CD4-positive, alpha-beta memory T cell (primary cell): Measurements from ENCODE around the gene ADORA2A. TPM values are rescaled to one million over a fixed set of nuclear protein-coding genes. Genes with fewer than 3 reads are reported as not detected.

Source experiments
- CTCF ChIA-PET: fragments of 350-600 bp; sonication (Branson Sonifier 250); formaldehyde crosslinking; loops from one replicate; lab custom pipeline; 2021; ENCODE audit warnings: inconsistent platforms; ENCODE audit not compliant: partially characterized antibody; lab: Charles Lee
- POLR2A ChIA-PET: fragments of 350-600 bp; sonication (Branson Sonifier 250); formaldehyde crosslinking; loops from one replicate; lab custom pipeline; 2021; ENCODE audit not compliant: partially characterized antibody; lab: Charles Lee
- DNase-seq, 5 donors: peaks; one replicate each; pipeline versions ENCODE4 v3.0.0 to v3.0.0-alpha.2; 2020 to 2022; ENCODE audit warnings: mixed read lengths in 1 of 5
- H3K27ac ChIP-seq: one replicate; pipeline ENCODE4 v1.7.0; 2013; ENCODE audit warnings: low read depth, low read length
- H3K27me3 ChIP-seq: 2 replicates; pipeline ENCODE4 v1.7.0; 2013; ENCODE audit warnings: mild to moderate bottlenecking, low read length, moderate library complexity; ENCODE audit not compliant: insufficient read depth
- H3K36me3 ChIP-seq: 2 replicates; pipeline ENCODE4 v1.7.0; 2013; ENCODE audit warnings: mild to moderate bottlenecking, low read length, moderate library complexity; ENCODE audit not compliant: insufficient read depth
- H3K4me1 ChIP-seq: 2 replicates; pipeline ENCODE4 v1.7.0; 2013; ENCODE audit warnings: mild to moderate bottlenecking, low read length, moderate library complexity; ENCODE audit not compliant: insufficient read depth
- H3K4me3 ChIP-seq, 2 donors: one replicate each; pipeline ENCODE4 v1.7.0; 2013; ENCODE audit warnings: low read length in 2 of 2, mild to moderate bottlenecking in 1 of 2
- H3K9me3 ChIP-seq, 2 donors: one replicate each; pipeline ENCODE4 v1.7.0; 2013; ENCODE audit warnings: low read length in 2 of 2, control low read depth in 1 of 2; ENCODE audit not compliant: control insufficient read depth in 1 of 2
- H3K27ac Mint-ChIP-seq, 7 donors: one replicate each; pipeline ENCODE4 v1.8.0; 2020 to 2021; ENCODE audit warnings: mixed read lengths in 7 of 7, mild to moderate bottlenecking in 6 of 7, inconsistent platforms in 3 of 7, moderate library complexity in 3 of 7
- H3K27me3 Mint-ChIP-seq, 2 donors: one replicate each; pipeline ENCODE4 v1.8.0; 2020 to 2021; ENCODE audit warnings: mixed read lengths in 2 of 2
- H3K36me3 Mint-ChIP-seq, 2 donors: one replicate each; pipeline ENCODE4 v1.8.0; 2020 to 2021; ENCODE audit warnings: mixed read lengths in 2 of 2, inconsistent platforms in 1 of 2, mild to moderate bottlenecking in 1 of 2
- H3K4me1 Mint-ChIP-seq, 4 donors: one replicate each; pipeline ENCODE4 v1.8.0; 2020 to 2021; ENCODE audit warnings: mixed read lengths in 4 of 4, mild to moderate bottlenecking in 1 of 4
- H3K4me3 Mint-ChIP-seq, 8 donors: one replicate each; pipeline ENCODE4 v1.8.0; 2020 to 2021; ENCODE audit warnings: mixed read lengths in 8 of 8, mild to moderate bottlenecking in 7 of 8, moderate library complexity in 6 of 8, inconsistent platforms in 3 of 8
- H3K9me3 Mint-ChIP-seq, 8 donors: one replicate each; pipeline ENCODE4 v1.8.0; 2020 to 2021; ENCODE audit warnings: mixed read lengths in 8 of 8, mild to moderate bottlenecking in 5 of 8, inconsistent platforms in 3 of 8, moderate library complexity in 1 of 8
- intact Hi-C: fragments of 100-400 bp; cut with micrococcal nuclease; formaldehyde crosslinking; loops from one replicate; pipeline ENCODE4 v1.15.1; 2023
- polyA plus RNA-seq, 2 donors: library from polyadenylated mRNA; unstranded; fragments of 300-500 nt; fragmentation: Illumina TruSeq; gene quantifications; one replicate each; pipeline ENCODE4 v1.2.3, GENCODE V29; 2021
- total RNA-seq, 2 experiments: library from RNA; stranded (reverse); gene quantifications; one replicate each; pipeline ENCODE4 v1.2.3, GENCODE V29; 2021

Gene ADORA2A
- total and polyA plus RNA-seq, 4 experiments from 2014 or later: 34.5 to 74.7 (median 50.8) TPM

DNA sequence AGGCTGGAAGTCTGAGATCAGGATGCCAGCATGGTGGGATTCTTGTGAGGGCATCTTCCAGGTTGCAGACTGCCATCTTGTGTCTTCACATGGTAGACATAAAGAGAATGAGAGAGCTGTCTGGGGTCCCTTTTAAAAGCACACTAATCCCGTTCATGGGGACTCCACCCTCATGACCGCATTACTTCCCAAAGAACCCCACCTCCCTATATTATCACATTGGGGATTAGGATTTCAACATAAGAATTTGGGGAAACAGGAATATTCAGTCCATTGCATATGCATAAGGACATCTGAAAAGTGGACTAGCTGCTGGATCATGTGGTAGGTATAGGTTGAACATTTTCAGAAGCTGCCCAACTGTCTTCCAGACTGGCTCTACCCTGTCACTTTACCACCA is 33.1 kb upstream of the ADORA2A start:
- ChIA-PET POLR2A (no interaction called here), CTCF (no interaction called here)
- H3K4me1 Mint-ChIP-seq: peaks cover 0 to 11% (median 1%) of the 10 kb centered on the region in 4 donors
- no peaks in the 10 kb centered on the region for H3K4me1 ChIP-seq
- no peaks in the 10 kb centered on the region for H3K27me3 Mint-ChIP-seq
- DNase-seq: no peak
- H3K27me3 ChIP-seq: no peaks in the 10 kb centered on the region
- H3K9me3 ChIP-seq: no peaks in the 10 kb centered on the region
- peaks cover 7% of the 10 kb centered on the region for H3K36me3 ChIP-seq
- no peak overlapping the region for H3K4me3 ChIP-seq
- intact Hi-C loops: no loop called here
- peaks cover 23 to 34% of the 10 kb centered on the region in 2 donors for H3K36me3 Mint-ChIP-seq
- H3K4me3 Mint-ChIP-seq: no peak overlapping the region
- no peak overlapping the region for H3K27ac Mint-ChIP-seq
- no peaks in the 10 kb centered on the region for H3K9me3 Mint-ChIP-seq
- H3K27ac ChIP-seq: no peak overlapping the region

DNA sequence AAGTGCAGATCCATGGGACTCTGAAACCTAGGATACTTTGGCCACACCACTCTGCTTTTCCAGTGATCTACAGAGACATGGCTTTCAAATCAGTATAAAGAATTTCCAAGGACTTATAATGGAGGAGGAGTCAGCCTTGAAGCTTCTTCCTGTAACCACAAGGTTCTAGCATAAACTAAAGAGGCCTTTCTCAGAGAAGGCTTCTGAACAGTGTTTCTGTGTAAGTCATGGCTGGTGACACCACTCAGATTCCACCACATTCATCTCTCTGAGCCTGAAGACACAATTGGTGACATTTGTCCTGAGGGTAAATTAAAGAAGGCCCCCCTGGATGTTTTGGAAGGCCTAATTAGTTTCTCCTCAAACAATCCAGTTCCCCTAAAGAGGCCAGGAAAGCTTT is 29.0 kb upstream of the ADORA2A start:
- DNase-seq: no peak
- Mint-ChIP-seq H3K4me1 (peaks cover 12 to 26% (median 16%) of the 10 kb centered on the region in 4 donors), H3K27ac (peak overlapping the region in 2 of 7 donors; percentile 67 to 72), H3K4me3 (no peak overlapping the region), H3K36me3 (peaks cover 20 to 34% of the 10 kb centered on the region in 2 donors), H3K27me3 (no peaks in the 10 kb centered on the region), H3K9me3 (peaks cover 0 to 1% (median 0%) of the 10 kb centered on the region in 8 donors)
- ChIA-PET POLR2A (no interaction called here), CTCF (no interaction called here)
- H3K27ac ChIP-seq: no peak overlapping the region
- H3K36me3 ChIP-seq: peaks cover 7% of the 10 kb centered on the region
- H3K4me1 ChIP-seq: no peaks in the 10 kb centered on the region
- H3K9me3 ChIP-seq: no peaks in the 10 kb centered on the region
- no peaks in the 10 kb centered on the region for H3K27me3 ChIP-seq
- intact Hi-C loops: no loop called here
- H3K4me3 ChIP-seq: no peak overlapping the region

DNA sequence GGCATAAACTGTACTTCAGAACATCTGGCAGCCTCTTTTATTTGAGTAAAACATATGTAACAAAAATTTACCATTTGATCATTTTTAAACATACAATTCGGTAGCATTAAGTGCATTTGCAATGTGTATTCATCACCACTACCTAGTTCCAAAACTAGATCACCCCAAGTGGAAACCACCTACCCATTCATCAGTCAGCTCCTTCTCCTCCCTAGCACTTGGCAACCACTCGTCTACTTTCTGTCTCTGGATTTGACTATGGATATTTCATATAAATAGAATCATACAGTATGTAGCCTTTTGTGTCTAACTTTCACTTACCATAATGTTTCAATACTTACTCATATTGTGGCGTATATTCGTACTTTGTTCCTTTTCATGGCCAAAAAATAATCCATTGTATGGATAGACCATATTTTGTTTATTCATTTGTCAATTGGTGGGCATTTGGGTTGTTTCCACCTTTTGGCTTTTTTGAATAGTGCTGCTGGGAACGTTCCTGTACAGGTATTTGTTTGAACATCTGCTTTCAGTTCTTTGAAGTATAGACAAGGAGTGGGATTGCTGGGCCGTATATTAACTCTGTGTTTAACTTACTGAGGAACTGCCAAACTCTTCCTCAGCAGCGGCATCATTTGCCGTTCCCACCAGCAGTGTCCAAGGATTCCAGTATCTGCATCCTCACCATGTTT is 27.2 kb upstream of the ADORA2A start:
- Mint-ChIP-seq H3K9me3 (peaks cover 0 to 1% (median 0%) of the 10 kb centered on the region in 8 donors), H3K4me1 (peaks cover 12 to 26% (median 16%) of the 10 kb centered on the region in 4 donors), H3K27ac (peak overlapping the region in 3 of 7 donors; percentile 60 to 83 (median 82)), H3K36me3 (peaks cover 27 to 43% of the 10 kb centered on the region in 2 donors), H3K4me3 (peak overlapping the region in 7 of 8 donors; percentile 31 to 77 (median 61)), H3K27me3 (no peaks in the 10 kb centered on the region)
- Histone ChIP-seq H3K36me3 (peaks cover 13% of the 10 kb centered on the region), H3K4me3 (no peak overlapping the region), H3K9me3 (no peaks in the 10 kb centered on the region), H3K27ac (no peak overlapping the region), H3K4me1 (no peaks in the 10 kb centered on the region), H3K27me3 (no peaks in the 10 kb centered on the region)
- no peak for DNase-seq
- intact Hi-C loops: no loop called here
- ChIA-PET CTCF (interaction anchor here (1.3 kb wide), 1 partner anchor 23 kb away, joined by 4 read pairs; no protein-coding TSS in a partner anchor), POLR2A (interaction anchor here (0.6 kb wide), 1 partner anchor 1519 kb away, joined by 3 read pairs; no protein-coding TSS in a partner anchor)

DNA sequence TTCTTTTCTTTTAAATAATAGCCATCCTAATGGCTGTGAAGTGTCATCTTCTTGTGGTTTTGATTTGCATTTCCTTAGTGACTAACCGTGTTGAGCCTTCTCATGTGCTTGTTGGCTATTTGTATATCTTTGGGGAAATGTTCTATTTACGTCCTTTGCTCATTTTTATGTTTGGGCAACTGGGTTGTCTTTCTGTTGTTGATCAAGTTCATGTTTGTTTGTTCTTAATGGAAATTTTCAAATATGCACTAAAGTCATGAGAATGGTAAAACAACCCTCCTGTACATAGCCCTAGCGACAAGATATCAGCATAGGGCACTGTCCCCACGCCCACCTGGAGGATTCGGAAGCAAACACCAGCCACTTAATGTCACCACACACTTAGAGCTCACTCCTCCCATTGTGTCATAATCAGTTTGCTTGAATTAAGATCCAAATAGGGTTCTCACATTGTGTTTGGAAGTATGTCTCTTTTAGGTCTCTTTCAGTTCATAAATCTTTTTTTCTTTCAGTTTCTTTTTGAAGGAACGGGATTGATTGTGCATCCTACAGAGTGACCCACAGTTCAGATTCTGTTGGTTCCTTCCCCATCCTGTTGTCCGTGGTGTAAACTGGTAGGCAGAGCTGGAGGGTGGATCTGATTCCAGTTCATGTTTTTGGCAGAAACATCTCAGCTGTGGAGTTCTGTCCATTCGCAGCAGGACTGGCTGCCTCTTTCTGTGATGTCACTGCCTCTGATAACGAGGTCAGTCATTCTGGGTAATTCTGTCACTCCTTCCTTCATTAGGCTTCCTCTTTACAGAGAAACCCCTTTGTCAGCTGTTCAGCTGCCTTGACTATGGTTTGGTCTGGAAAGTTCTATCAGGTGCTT is 26.4 kb upstream of the ADORA2A start:
- no peak for DNase-seq
- peaks cover 15% of the 10 kb centered on the region for H3K36me3 ChIP-seq
- H3K27me3 Mint-ChIP-seq: no peaks in the 10 kb centered on the region
- H3K4me1 ChIP-seq: no peaks in the 10 kb centered on the region
- H3K9me3 ChIP-seq: no peaks in the 10 kb centered on the region
- peak overlapping the region; percentile 36 to 78 (median 70) for H3K4me3 Mint-ChIP-seq
- H3K27ac Mint-ChIP-seq: peak overlapping the region; percentile 32 to 83 (median 60)
- intact Hi-C loops: no loop called here
- H3K9me3 Mint-ChIP-seq: peaks cover 0 to 1% (median 0%) of the 10 kb centered on the region in 8 donors
- no peak overlapping the region for H3K27ac ChIP-seq
- H3K4me3 ChIP-seq: no peak overlapping the region
- ChIA-PET CTCF (no interaction called here), POLR2A (no interaction called here)
- H3K36me3 Mint-ChIP-seq: peaks cover 21 to 42% of the 10 kb centered on the region in 2 donors
- peaks cover 12 to 26% (median 16%) of the 10 kb centered on the region in 4 donors for H3K4me1 Mint-ChIP-seq
- H3K27me3 ChIP-seq: no peaks in the 10 kb centered on the region

DNA sequence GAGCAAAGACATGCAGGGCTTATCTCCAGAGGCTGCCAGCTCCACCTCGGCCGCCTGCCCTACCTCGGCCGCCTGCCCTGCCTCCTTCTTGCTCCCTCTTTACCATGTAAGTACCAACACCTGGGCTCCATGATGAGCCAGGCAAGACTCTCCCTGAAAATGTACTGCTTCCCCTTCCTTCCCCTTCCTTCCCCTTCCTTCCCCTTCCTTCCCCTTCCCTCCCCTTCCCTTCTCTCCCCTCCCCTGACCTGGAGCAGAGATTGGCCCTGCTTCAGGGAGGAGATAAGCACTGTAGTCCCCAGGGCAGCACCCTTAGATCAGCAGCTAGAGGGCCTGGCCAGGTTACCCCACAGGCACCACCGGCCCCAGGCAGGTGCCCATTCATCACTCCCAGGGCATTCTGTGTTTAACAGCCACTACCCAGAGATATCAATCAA is 25.4 kb upstream of the ADORA2A start:
- Mint-ChIP-seq H3K4me1 (peaks cover 13 to 31% (median 16%) of the 10 kb centered on the region in 4 donors), H3K27me3 (no peaks in the 10 kb centered on the region), H3K36me3 (peaks cover 15 to 36% of the 10 kb centered on the region in 2 donors), H3K4me3 (no peak overlapping the region), H3K27ac (peak overlapping the region in 5 of 7 donors; percentile 3 to 74 (median 60)), H3K9me3 (peaks cover 0 to 1% (median 0%) of the 10 kb centered on the region in 8 donors)
- intact Hi-C loops: no loop called here
- no peak for DNase-seq
- H3K4me1 ChIP-seq: no peaks in the 10 kb centered on the region
- no peak overlapping the region for H3K4me3 ChIP-seq
- no peaks in the 10 kb centered on the region for H3K27me3 ChIP-seq
- H3K9me3 ChIP-seq: no peaks in the 10 kb centered on the region
- H3K27ac ChIP-seq: no peak overlapping the region
- peaks cover 10% of the 10 kb centered on the region for H3K36me3 ChIP-seq
- POLR2A ChIA-PET: no interaction called here
- CTCF ChIA-PET: no interaction called here

DNA sequence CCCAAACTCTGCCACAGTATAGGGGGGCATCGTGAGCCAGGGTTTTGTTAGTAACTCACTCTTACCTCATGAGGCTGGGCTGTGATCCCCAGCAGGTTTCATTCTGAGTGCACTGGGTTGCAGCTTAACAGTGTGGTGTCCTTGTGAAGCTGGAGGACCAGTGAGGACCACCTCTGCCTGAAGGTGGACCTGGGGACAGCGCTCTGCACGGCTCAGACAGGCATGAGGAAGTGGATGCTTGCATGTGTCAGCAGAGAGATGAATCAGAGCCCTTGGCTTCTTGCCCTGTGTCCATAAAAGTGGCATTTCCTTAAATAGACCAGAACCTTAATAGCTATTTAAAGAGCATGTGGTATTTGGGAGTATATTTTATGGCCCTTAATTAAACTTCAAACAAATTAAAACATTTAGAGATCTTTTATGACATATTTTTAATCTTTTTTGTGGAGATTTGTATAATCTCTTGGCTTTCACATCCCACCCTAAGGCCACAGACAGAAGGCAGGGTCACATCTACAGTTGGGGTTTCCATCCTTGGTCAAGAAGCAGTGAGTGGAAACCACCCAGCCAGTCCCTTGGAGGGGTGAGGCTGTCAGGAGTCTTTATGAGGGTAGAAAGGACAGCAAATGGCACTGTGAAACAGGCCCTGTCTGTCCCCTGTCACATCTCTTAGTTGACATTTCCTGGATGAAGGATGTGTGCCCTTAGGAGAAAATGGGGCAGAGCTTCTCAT is 24.8 kb upstream of the ADORA2A start:
- no peaks in the 10 kb centered on the region for H3K27me3 ChIP-seq
- H3K27ac ChIP-seq: no peak overlapping the region
- no peak overlapping the region for H3K4me3 Mint-ChIP-seq
- H3K36me3 ChIP-seq: peaks cover 8% of the 10 kb centered on the region
- H3K27ac Mint-ChIP-seq: peak overlapping the region in 6 of 7 donors; percentile 3 to 74 (median 52)
- peaks cover 0 to 1% (median 0%) of the 10 kb centered on the region in 8 donors for H3K9me3 Mint-ChIP-seq
- no peaks in the 10 kb centered on the region for H3K9me3 ChIP-seq
- peaks cover 1% of the 10 kb centered on the region for H3K4me1 ChIP-seq
- no peak overlapping the region for H3K4me3 ChIP-seq
- peaks cover 15 to 35% (median 21%) of the 10 kb centered on the region in 4 donors for H3K4me1 Mint-ChIP-seq
- ChIA-PET CTCF (no interaction called here), POLR2A (no interaction called here)
- DNase-seq: no peak
- H3K27me3 Mint-ChIP-seq: no peaks in the 10 kb centered on the region
- intact Hi-C loops: no loop called here
- H3K36me3 Mint-ChIP-seq: peaks cover 15 to 34% of the 10 kb centered on the region in 2 donors
